ENCODE data around the gene MFSD6. TPM values are rescaled to one million over a fixed set of nuclear protein-coding genes. Genes with fewer than 3 reads are reported as not detected.
A peak's percentile ranks its signal among the peaks of the same experiment; 100 is the strongest.

MFSD6 gene
- total RNA-seq, 2 experiments from 2014 or later = 30.1 to 35.4 TPM

GRCh38 chr2:190533175-190533967 lies 125.2 kb downstream of the MFSD6 start:
- H3K4me3 Mint-ChIP-seq = peak overlapping the region; percentile 95
- ATAC-seq = no peak
- intact Hi-C loops (cut with DNase I, micrococcal nuclease) = loop anchor here (1.0 to 10.0 kb wide), 7 partner anchors 145 to 1091 kb away; partner anchors contain the start of genes GLS (in 2 of the 2), ASNSD1 (in 1 of the 2), HIBCH (in 1 of the 2) and WDR75 (in 1 of the 2)

GRCh38 chr2:190533968-190534309 lies 125.8 kb downstream of the MFSD6 start:
- H3K4me3 Mint-ChIP-seq = peak overlapping the region; percentile 95
- intact Hi-C loops (cut with DNase I, micrococcal nuclease) = loop anchor here (1.0 to 10.0 kb wide), 15 partner anchors 114 to 1092 kb away; partner anchors contain the start of genes GLS (in 2 of the 2), ASNSD1 (in 1 of the 2), HIBCH (in 1 of the 2) and MFSD6 (in 1 of the 2)
- DNase-seq (peak; percentile 76), ATAC-seq (peak; percentile 50)
- CTCF ChIA-PET = interaction anchor here (0.6 to 1.1 kb wide), 3 partner anchors 11 to 112 kb away, joined by 3 read pairs; no protein-coding TSS in a partner anchor
- peak overlapping the region; percentile 98 for H3K27ac Mint-ChIP-seq
- H3K36me3 Mint-ChIP-seq (ENCODE audit: low read depth) = peaks cover 40% of the 10 kb centered on the region
- H3K27me3 Mint-ChIP-seq = no peaks in the 10 kb centered on the region
- POLR2A ChIA-PET = interaction anchor here (0.6 to 1.9 kb wide), 8 partner anchors 17 to 353 kb away, joined by 3 to 10 read pairs (median 4); no protein-coding TSS in a partner anchor
- peaks cover 21% of the 10 kb centered on the region for H3K9me3 Mint-ChIP-seq (ENCODE audit: low read depth)
- H3K4me1 Mint-ChIP-seq = peaks cover 58% of the 10 kb centered on the region

More at GRCh38 chr2:190533175-190533967, 125.2 kb downstream of the MFSD6 start:
- ChIA-PET CTCF (interaction anchor here (0.6 to 1.1 kb wide), 4 partner anchors 11 to 113 kb away, joined by 3 read pairs; no protein-coding TSS in a partner anchor), POLR2A (interaction anchor here (0.6 to 1.9 kb wide), 8 partner anchors 17 to 353 kb away, joined by 3 to 10 read pairs (median 4); no protein-coding TSS in a partner anchor)
- peaks cover 62% of the 10 kb centered on the region for H3K4me1 Mint-ChIP-seq
- peaks cover 34% of the 10 kb centered on the region for H3K36me3 Mint-ChIP-seq (ENCODE audit: low read depth)
- no peaks in the 10 kb centered on the region for H3K27me3 Mint-ChIP-seq
- DNase-seq = no peak
- peak overlapping the region; percentile 98 for H3K27ac Mint-ChIP-seq
- H3K9me3 Mint-ChIP-seq (ENCODE audit: low read depth) = peaks cover 16% of the 10 kb centered on the region

GRCh38 chr2:190534310-190535120 lies 126.4 kb downstream of the MFSD6 start, which contains the start of gene NEMP2:
Gene NEMP2, minus strand, starts transcription at chr2:190534722. Its CDS starts 67 bp downstream, at chr2:190534655.
- POLR2A ChIA-PET = interaction anchor here (1.0 to 1.9 kb wide), 3 partner anchors 28 to 348 kb away, joined by 3 to 10 read pairs (median 4); no protein-coding TSS in a partner anchor
- Mint-ChIP-seq H3K4me1 (peaks cover 52% of the 10 kb centered on the region), H3K27me3 (no peaks in the 10 kb centered on the region), H3K9me3 (ENCODE audit: low read depth) (peaks cover 25% of the 10 kb centered on the region), H3K4me3 (peak within 1 kb of the TSS; percentile 95), H3K27ac (peak within 1 kb of the TSS; percentile 98), H3K36me3 (ENCODE audit: low read depth) (peaks cover 44% of the 10 kb centered on the region)
- DNase-seq (peak; percentile 87), ATAC-seq (peak; percentile 70)
- intact Hi-C loops (cut with DNase I, micrococcal nuclease) = loop anchor here (1.0 to 10.0 kb wide), 13 partner anchors 114 to 1092 kb away; partner anchors contain the start of genes GLS (in 2 of the 2), ASNSD1 (in 1 of the 2), HIBCH (in 1 of the 2) and MFSD6 (in 1 of the 2)
- CTCF ChIA-PET = no interaction called here

- CTCF ChIA-PET = no interaction called here
- ATAC-seq (no peak), DNase-seq (no peak)
- H3K27ac Mint-ChIP-seq = peak overlapping the region; percentile 93
- H3K4me1 Mint-ChIP-seq = peaks cover 46% of the 10 kb centered on the region
- POLR2A ChIA-PET = interaction anchor here (1.2 to 1.9 kb wide), 2 partner anchors 27 to 144 kb away, joined by 3 to 10 read pairs; no protein-coding TSS in a partner anchor
- no peaks in the 10 kb centered on the region for H3K27me3 Mint-ChIP-seq
- peaks cover 47% of the 10 kb centered on the region for H3K36me3 Mint-ChIP-seq (ENCODE audit: low read depth)
- intact Hi-C loops (cut with DNase I, micrococcal nuclease) = loop anchor here (2.0 to 10.0 kb wide), 4 partner anchors 184 to 870 kb away; partner anchors contain the start of genes ASNSD1 (in 1 of the 2) and STAT1 (in 1 of the 2)
- peak overlapping the region; percentile 95 for H3K4me3 Mint-ChIP-seq
- peaks cover 29% of the 10 kb centered on the region for H3K9me3 Mint-ChIP-seq (ENCODE audit: low read depth)
Observed at GRCh38 chr2:190535121-190535439, 126.9 kb downstream of the MFSD6 start.

GRCh38 chr2:190535586-190535985 lies 127.4 kb downstream of the MFSD6 start:
- no peak for ATAC-seq
- ChIA-PET CTCF (interaction anchor here (0.9 to 1.1 kb wide), 2 partner anchors 23 to 143 kb away, joined by 3 to 5 read pairs; no protein-coding TSS in a partner anchor), POLR2A (no interaction called here)
- peak overlapping the region; percentile 69 for H3K27ac Mint-ChIP-seq
- DNase-seq = no peak
- H3K4me3 Mint-ChIP-seq = peak overlapping the region; percentile 95
- peaks cover 41% of the 10 kb centered on the region for H3K4me1 Mint-ChIP-seq
- no peaks in the 10 kb centered on the region for H3K27me3 Mint-ChIP-seq
- intact Hi-C loops (cut with DNase I, micrococcal nuclease) = loop anchor here (2.0 to 10.0 kb wide), 4 partner anchors 183 to 871 kb away; partner anchors contain the start of genes ASNSD1 (in 1 of the 2) and STAT1 (in 1 of the 2)
- peaks cover 33% of the 10 kb centered on the region for H3K9me3 Mint-ChIP-seq (ENCODE audit: low read depth)
- peaks cover 52% of the 10 kb centered on the region for H3K36me3 Mint-ChIP-seq (ENCODE audit: low read depth)

GRCh38 chr2:190537765-190538164 lies 129.6 kb downstream of the MFSD6 start:
- no peak overlapping the region for H3K4me3 Mint-ChIP-seq

GRCh38 chr2:190538201-190538600 lies 130.0 kb downstream of the MFSD6 start:
- H3K36me3 Mint-ChIP-seq (ENCODE audit: low read depth) = peaks cover 67% of the 10 kb centered on the region
- ATAC-seq (no peak), DNase-seq (no peak)
- H3K4me3 Mint-ChIP-seq = no peak overlapping the region
- ChIA-PET POLR2A (interaction anchor here (0.6 kb wide), 1 partner anchor 131 kb away, joined by 3 read pairs; no protein-coding TSS in a partner anchor), CTCF (interaction anchor here (0.6 to 1.5 kb wide), 5 partner anchors 16 to 204 kb away, joined by 3 read pairs; no protein-coding TSS in a partner anchor)
- no peaks in the 10 kb centered on the region for H3K27me3 Mint-ChIP-seq
- H3K27ac Mint-ChIP-seq = no peak overlapping the region
- peaks cover 51% of the 10 kb centered on the region for H3K9me3 Mint-ChIP-seq (ENCODE audit: low read depth)
- intact Hi-C loops (cut with DNase I, micrococcal nuclease) = loop anchor here in 1 of 2 experiments (10.0 kb wide), 1 partner anchor 873 kb away; the partner anchor contains the start of gene ASNSD1
- peaks cover 17% of the 10 kb centered on the region for H3K4me1 Mint-ChIP-seq

More at GRCh38 chr2:190537765-190538164, 129.6 kb downstream of the MFSD6 start:
- Mint-ChIP-seq H3K27ac (no peak overlapping the region), H3K4me1 (peaks cover 22% of the 10 kb centered on the region), H3K36me3 (ENCODE audit: low read depth) (peaks cover 67% of the 10 kb centered on the region), H3K9me3 (ENCODE audit: low read depth) (peaks cover 51% of the 10 kb centered on the region), H3K27me3 (no peaks in the 10 kb centered on the region)
- POLR2A ChIA-PET = interaction anchor here (0.6 kb wide), 1 partner anchor 130 kb away, joined by 3 read pairs; no protein-coding TSS in a partner anchor
- CTCF ChIA-PET = interaction anchor here (0.6 to 1.5 kb wide), 3 partner anchors 16 to 204 kb away, joined by 3 read pairs; no protein-coding TSS in a partner anchor
- intact Hi-C loops (cut with DNase I, micrococcal nuclease) = loop anchor here in 1 of 2 experiments (2.0 to 10.0 kb wide), 2 partner anchors 31 to 873 kb away; partner anchors contain the start of gene ASNSD1
- ATAC-seq (no peak), DNase-seq (no peak)

GRCh38 chr2:190540048-190540447 lies 131.9 kb downstream of the MFSD6 start:
- DNase-seq (no peak), ATAC-seq (no peak)
- POLR2A ChIA-PET = no interaction called here
- H3K27ac Mint-ChIP-seq = no peak overlapping the region
- H3K4me3 Mint-ChIP-seq = no peak overlapping the region
- H3K9me3 Mint-ChIP-seq (ENCODE audit: low read depth) = peaks cover 51% of the 10 kb centered on the region
- H3K4me1 Mint-ChIP-seq = peaks cover 14% of the 10 kb centered on the region
- intact Hi-C loops (cut with DNase I, micrococcal nuclease) = no loop called here
- H3K36me3 Mint-ChIP-seq (ENCODE audit: low read depth) = peaks cover 59% of the 10 kb centered on the region
- CTCF ChIA-PET = no interaction called here
- no peaks in the 10 kb centered on the region for H3K27me3 Mint-ChIP-seq

- no peak for DNase-seq
- no peak for ATAC-seq
- Mint-ChIP-seq H3K9me3 (ENCODE audit: low read depth) (peaks cover 23% of the 10 kb centered on the region), H3K27me3 (no peaks in the 10 kb centered on the region), H3K4me3 (no peak overlapping the region), H3K36me3 (ENCODE audit: low read depth) (peaks cover 20% of the 10 kb centered on the region), H3K4me1 (peaks cover 6% of the 10 kb centered on the region), H3K27ac (no peak overlapping the region)
- POLR2A ChIA-PET = no interaction called here
- CTCF ChIA-PET = interaction anchor here (1.0 to 1.5 kb wide), 2 partner anchors 12 to 231 kb away, joined by 3 read pairs; no protein-coding TSS in a partner anchor
- intact Hi-C loops (cut with DNase I, micrococcal nuclease) = no loop called here
Observed at GRCh38 chr2:190545093-190545492, 136.9 kb downstream of the MFSD6 start.

GRCh38 chr2:190545555-190546385 lies 137.6 kb downstream of the MFSD6 start:
- H3K4me1 Mint-ChIP-seq = peaks cover 6% of the 10 kb centered on the region
- POLR2A ChIA-PET = no interaction called here
- H3K36me3 Mint-ChIP-seq (ENCODE audit: low read depth) = peaks cover 14% of the 10 kb centered on the region

More at GRCh38 chr2:190545555-190546385, 137.6 kb downstream of the MFSD6 start:
- DNase-seq = no peak
- intact Hi-C loops (cut with DNase I, micrococcal nuclease) = no loop called here
- Mint-ChIP-seq H3K9me3 (ENCODE audit: low read depth) (peaks cover 17% of the 10 kb centered on the region), H3K4me3 (no peak overlapping the region), H3K27me3 (no peaks in the 10 kb centered on the region), H3K27ac (no peak overlapping the region)
- no peak for ATAC-seq
- CTCF ChIA-PET = no interaction called here
